Measurements from ENCODE around the gene VASN.

- no peak for TF ChIP-seq EP300 (IDR thresholded peaks at IDR 0.05)
- no peak for TF ChIP-seq CTCF (IDR thresholded peaks at IDR 0.05)
- no peak for TF ChIP-seq POLR2A (IDR thresholded peaks at IDR 0.05)
Observed at GRCh38 chr16:4358236-4358635, 13.4 kb upstream of the VASN start.
